OCI-LY1 (cell line): ENCODE measurements around the gene RHOJ.

Experiments used
- H2AFZ ChIP-seq: fragments of 200-600 bp; sonication (generic), shearing (Covaris generic); 2 replicates; pipeline ENCODE4 v1.6.0; 2014; ENCODE audit warnings: antibody characterized with exemption, mild to moderate bottlenecking, low read length
- H3F3A ChIP-seq: fragments of 200-600 bp; sonication (generic), shearing (Covaris generic); 2 replicates; pipeline ENCODE4 v1.6.0; 2014; ENCODE audit warnings: mild to moderate bottlenecking, antibody characterized with exemption, low read length, moderate library complexity; ENCODE audit not compliant: insufficient read depth
- H3K27ac ChIP-seq: fragments of 200-600 bp; sonication (generic); 2 replicates; pipeline ENCODE4 v1.5.1; 2014; ENCODE audit warnings: low read length, mixed run types, mild to moderate bottlenecking, low read depth; ENCODE audit not compliant: poor library complexity, severe bottlenecking
- H3K27me3 ChIP-seq: fragments of 200-600 bp; sonication (generic); 2 replicates; pipeline ENCODE4 v1.6.0; 2014; ENCODE audit warnings: antibody characterized with exemption, mild to moderate bottlenecking, low read length, moderate library complexity; ENCODE audit not compliant: insufficient read depth
- H3K36me3 ChIP-seq: fragments of 200-600 bp; sonication (generic); 2 replicates; pipeline ENCODE4 v1.6.1; 2014; ENCODE audit warnings: mild to moderate bottlenecking, antibody characterized with exemption, low read length, moderate library complexity, mixed read lengths; ENCODE audit not compliant: insufficient read depth
- H3K4me1 ChIP-seq: fragments of 200-600 bp; sonication (generic); 2 replicates; pipeline ENCODE4 v1.5.1; 2014; ENCODE audit warnings: mild to moderate bottlenecking, low read length, moderate library complexity; ENCODE audit not compliant: insufficient read depth, severe bottlenecking
- H3K4me2 ChIP-seq: fragments of 200-600 bp; sonication (generic), shearing (Covaris generic); 2 replicates; pipeline ENCODE4 v1.6.1; 2014; ENCODE audit warnings: low read length
- H3K4me3 ChIP-seq: fragments of 200-600 bp; sonication (generic); 2 replicates; pipeline ENCODE4 v1.5.1; 2014; ENCODE audit warnings: low read length, low read depth, mild to moderate bottlenecking, mixed read lengths; ENCODE audit not compliant: poor library complexity, severe bottlenecking
- H3K79me2 ChIP-seq: fragments of 200-600 bp; shearing (Covaris generic); 2 replicates; pipeline ENCODE4 v1.6.1; 2016; ENCODE audit warnings: mixed run types, low read length, mixed read lengths; ENCODE audit not compliant: insufficient read depth
- H3K9ac ChIP-seq: fragments of 200-600 bp; sonication (generic), shearing (Covaris generic); 2 replicates; pipeline ENCODE4 v1.6.1; 2014; ENCODE audit warnings: mild to moderate bottlenecking, low read length, mixed read lengths
- H3K9me2 ChIP-seq: fragments of 200-600 bp; sonication (generic), shearing (Covaris generic); 2 replicates; pipeline ENCODE4 v1.6.1; 2014; ENCODE audit warnings: low read depth, mild to moderate bottlenecking, low read length, mixed read lengths
- H3K9me3 ChIP-seq: fragments of 200-600 bp; shearing (Covaris generic); 2 replicates; pipeline ENCODE4 v1.6.1; 2014; ENCODE audit warnings: low read length, mixed read lengths
- H4K20me1 ChIP-seq: fragments of 200-600 bp; sonication (generic), shearing (Covaris generic); 2 replicates; pipeline ENCODE4 v1.6.0; 2016; ENCODE audit warnings: mild to moderate bottlenecking, low read length; ENCODE audit not compliant: insufficient read depth
- EZH2 ChIP-seq: fragments of 200-600 bp; sonication (generic), shearing (Covaris generic); IDR thresholded peaks from 2 replicates; pipeline ENCODE4 v1.8.0; 2017; ENCODE audit warnings: borderline replicate concordance, mixed run types, mild to moderate bottlenecking, antibody characterized with exemption, low read length, moderate library complexity, mixed read lengths
- TF ChIP-seq, protein P1 (sequence below): fragments of 200-600 bp; sonication (generic), shearing (Covaris generic); IDR thresholded peaks from 2 replicates; pipeline ENCODE4 v1.5.1; 2017; ENCODE audit warnings: mild to moderate bottlenecking, antibody characterized with exemption, low read length, moderate library complexity, mixed read lengths

RHOJ gene

DNA sequence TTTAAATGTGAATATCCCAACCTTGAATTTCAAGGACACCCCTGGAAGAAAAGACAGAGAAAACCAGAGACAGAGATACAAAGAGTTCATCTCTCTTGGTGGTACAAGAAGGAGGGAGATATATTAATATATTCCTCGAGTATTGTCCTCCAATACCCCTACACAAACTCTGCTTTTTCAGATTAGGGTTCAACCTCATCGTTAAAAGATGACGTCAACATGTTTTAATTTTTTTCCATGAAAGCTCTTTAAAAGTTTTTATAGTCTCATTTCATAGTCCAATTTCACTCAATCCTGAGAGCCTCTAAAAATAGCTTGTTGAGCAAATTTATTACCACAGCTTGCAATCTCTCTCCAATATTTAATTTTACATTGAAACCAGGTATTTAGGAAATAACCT lies 19.4 kb downstream of the RHOJ start:
- TF ChIP-seq, protein P1, sequence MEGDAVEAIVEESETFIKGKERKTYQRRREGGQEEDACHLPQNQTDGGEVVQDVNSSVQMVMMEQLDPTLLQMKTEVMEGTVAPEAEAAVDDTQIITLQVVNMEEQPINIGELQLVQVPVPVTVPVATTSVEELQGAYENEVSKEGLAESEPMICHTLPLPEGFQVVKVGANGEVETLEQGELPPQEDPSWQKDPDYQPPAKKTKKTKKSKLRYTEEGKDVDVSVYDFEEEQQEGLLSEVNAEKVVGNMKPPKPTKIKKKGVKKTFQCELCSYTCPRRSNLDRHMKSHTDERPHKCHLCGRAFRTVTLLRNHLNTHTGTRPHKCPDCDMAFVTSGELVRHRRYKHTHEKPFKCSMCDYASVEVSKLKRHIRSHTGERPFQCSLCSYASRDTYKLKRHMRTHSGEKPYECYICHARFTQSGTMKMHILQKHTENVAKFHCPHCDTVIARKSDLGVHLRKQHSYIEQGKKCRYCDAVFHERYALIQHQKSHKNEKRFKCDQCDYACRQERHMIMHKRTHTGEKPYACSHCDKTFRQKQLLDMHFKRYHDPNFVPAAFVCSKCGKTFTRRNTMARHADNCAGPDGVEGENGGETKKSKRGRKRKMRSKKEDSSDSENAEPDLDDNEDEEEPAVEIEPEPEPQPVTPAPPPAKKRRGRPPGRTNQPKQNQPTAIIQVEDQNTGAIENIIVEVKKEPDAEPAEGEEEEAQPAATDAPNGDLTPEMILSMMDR, result no peak
- no peak for TF ChIP-seq EZH2
- H2AFZ ChIP-seq, result no peak overlapping the region
- no peaks in the 10 kb centered on the region for H3K36me3 ChIP-seq
- no peaks in the 10 kb centered on the region for H3F3A ChIP-seq
- H3K9me2 ChIP-seq, result no peaks in the 10 kb centered on the region
- H3K4me2 ChIP-seq, result no peak overlapping the region
- H3K27ac ChIP-seq, result no peak overlapping the region
- H3K4me1 ChIP-seq, result no peaks in the 10 kb centered on the region
- H3K9me3 ChIP-seq, result no peaks in the 10 kb centered on the region
- H3K4me3 ChIP-seq, result no peak overlapping the region
- H4K20me1 ChIP-seq, result no peaks in the 10 kb centered on the region
- no peaks in the 10 kb centered on the region for H3K79me2 ChIP-seq
- no peaks in the 10 kb centered on the region for H3K27me3 ChIP-seq
- no peak overlapping the region for H3K9ac ChIP-seq

DNA sequence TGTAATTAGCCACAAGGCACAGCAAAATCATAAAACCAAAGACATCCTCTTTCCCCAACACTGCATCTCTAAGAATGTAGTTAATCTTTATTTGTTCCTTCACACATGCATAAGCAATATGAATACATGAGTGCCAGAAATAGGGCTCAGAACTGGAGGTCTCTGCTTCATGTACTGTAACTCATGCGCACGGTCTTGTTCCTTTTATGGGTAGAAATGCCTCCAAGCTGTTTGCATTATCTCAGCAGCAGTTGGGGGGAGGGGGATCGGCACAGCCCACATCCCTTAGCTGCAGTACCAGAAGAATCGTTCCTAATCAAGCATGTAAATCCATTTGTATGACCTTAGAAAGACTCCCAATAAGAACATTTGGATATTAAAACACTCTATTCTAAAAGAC lies 20.0 kb downstream of the RHOJ start:
- no peaks in the 10 kb centered on the region for H3K27me3 ChIP-seq
- H3K27ac ChIP-seq, result no peak overlapping the region
- no peak overlapping the region for H3K4me2 ChIP-seq
- no peaks in the 10 kb centered on the region for H3K36me3 ChIP-seq
- H3K9ac ChIP-seq, result no peak overlapping the region
- no peaks in the 10 kb centered on the region for H3K79me2 ChIP-seq
- H3K4me3 ChIP-seq, result no peak overlapping the region
- no peaks in the 10 kb centered on the region for H3F3A ChIP-seq
- no peaks in the 10 kb centered on the region for H3K9me2 ChIP-seq
- no peaks in the 10 kb centered on the region for H3K9me3 ChIP-seq
- TF ChIP-seq, protein P1, result no peak
- no peak for TF ChIP-seq EZH2
- no peaks in the 10 kb centered on the region for H3K4me1 ChIP-seq
- no peaks in the 10 kb centered on the region for H4K20me1 ChIP-seq
- no peak overlapping the region for H2AFZ ChIP-seq

DNA sequence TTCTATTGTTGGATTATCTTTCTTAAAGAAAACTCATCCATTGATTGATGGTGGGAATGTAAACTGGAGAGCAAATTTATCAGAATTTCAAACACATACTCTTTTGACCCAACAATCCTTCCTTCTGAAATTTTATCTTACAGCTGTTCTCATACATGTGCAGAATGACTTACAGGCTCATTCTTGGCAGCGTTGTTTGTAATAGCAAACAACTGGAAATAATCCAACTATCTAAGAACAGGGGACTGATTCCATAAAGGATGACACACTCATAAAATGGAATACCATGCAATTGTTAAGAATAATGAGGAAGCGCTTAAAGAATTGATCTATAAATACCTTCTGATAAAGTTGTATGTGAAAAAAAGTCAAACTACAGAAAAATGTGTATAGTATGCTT lies 24.0 kb downstream of the RHOJ start:
- TF ChIP-seq, protein P1, result no peak
- no peak for TF ChIP-seq EZH2
- Histone ChIP-seq H3K9me2 (no peaks in the 10 kb centered on the region), H4K20me1 (no peaks in the 10 kb centered on the region), H3K27ac (no peak overlapping the region), H3K79me2 (no peaks in the 10 kb centered on the region), H3K27me3 (no peaks in the 10 kb centered on the region), H3K36me3 (no peaks in the 10 kb centered on the region), H3F3A (no peaks in the 10 kb centered on the region), H3K4me3 (no peak overlapping the region), H3K9ac (no peak overlapping the region), H3K4me2 (no peak overlapping the region), H3K4me1 (no peaks in the 10 kb centered on the region), H3K9me3 (no peaks in the 10 kb centered on the region), H2AFZ (no peak overlapping the region)
